Activated CD8-positive, alpha-beta memory T cell treated with anti-CD3 and anti-CD28 coated beads, Interleukin-2, amount 10 ng/mL, durations not matched to agents 7 days and 5 days (primary cell): ENCODE data around the gene CLCA1. TPM values are rescaled to one million over a fixed set of nuclear protein-coding genes. Genes with fewer than 3 reads are reported as not detected.

Source experiments
- ATAC-seq: fragments of 150-1000 bp; cut with Tn5 transposase; one replicate; pipeline ENCODE4 v1.10.0; 2021; ENCODE audit warnings: moderate library complexity
- CTCF ChIA-PET: fragments of 350-600 bp; sonication (Branson Sonifier 250); formaldehyde crosslinking; loops from one replicate; lab custom pipeline; 2021; ENCODE audit warnings: antibody characterized with exemption; lab: Charles Lee
- DNase-seq: peaks from one replicate; pipeline ENCODE4 v3.0.0-alpha.2; 2020
- H3K27ac Mint-ChIP-seq: one replicate; pipeline ENCODE4 v1.8.0; 2021; ENCODE audit warnings: mild to moderate bottlenecking, mixed read lengths
- H3K27me3 Mint-ChIP-seq: one replicate; pipeline ENCODE4 v1.8.0; 2021; ENCODE audit warnings: mixed read lengths
- H3K36me3 Mint-ChIP-seq: one replicate; pipeline ENCODE4 v1.8.0; 2021; ENCODE audit warnings: mild to moderate bottlenecking, mixed read lengths
- H3K4me1 Mint-ChIP-seq: one replicate; pipeline ENCODE4 v1.8.0; 2021; ENCODE audit warnings: mixed read lengths
- H3K4me3 Mint-ChIP-seq: one replicate; pipeline ENCODE4 v1.8.0; 2021; ENCODE audit warnings: mild to moderate bottlenecking, moderate library complexity, mixed read lengths
- H3K9me3 Mint-ChIP-seq: one replicate; pipeline ENCODE4 v1.8.0; 2022; ENCODE audit warnings: low read depth, mixed read lengths
- total RNA-seq, 2 experiments: library from RNA; stranded (reverse); gene quantifications; one replicate each; pipeline ENCODE4 v1.2.3, GENCODE V29; 2021

CLCA1 gene
- total RNA-seq, 2 experiments from 2014 or later, result not detected

GRCh38 chr1:86445919-86446318 is 22.8 kb upstream of the CLCA1 start:
- H3K27me3 Mint-ChIP-seq, result peaks cover 9% of the 10 kb centered on the region
- no peak for ATAC-seq
- H3K4me3 Mint-ChIP-seq, result no peak overlapping the region
- no peaks in the 10 kb centered on the region for H3K9me3 Mint-ChIP-seq
- no peaks in the 10 kb centered on the region for H3K4me1 Mint-ChIP-seq
- H3K27ac Mint-ChIP-seq, result no peak overlapping the region
- DNase-seq, result no peak
- no peaks in the 10 kb centered on the region for H3K36me3 Mint-ChIP-seq
- CTCF ChIA-PET, result interaction anchor here (1.1 kb wide), 1 partner anchor 59 kb away, joined by 3 read pairs; no protein-coding TSS in a partner anchor

- ATAC-seq, result no peak
- CTCF ChIA-PET, result interaction anchor here (0.9 kb wide), 1 partner anchor 53 kb away, joined by 3 read pairs; no protein-coding TSS in a partner anchor
These were observed 21.4 kb upstream of the CLCA1 start for GRCh38 chr1:86447198-86447790.

GRCh38 chr1:86448670-86449069 is 20.1 kb upstream of the CLCA1 start:
- CTCF ChIA-PET, result no interaction called here
- H3K4me3 Mint-ChIP-seq, result no peak overlapping the region
- ATAC-seq (no peak), DNase-seq (no peak)
- peaks cover 5% of the 10 kb centered on the region for H3K27me3 Mint-ChIP-seq
- no peaks in the 10 kb centered on the region for H3K9me3 Mint-ChIP-seq
- no peaks in the 10 kb centered on the region for H3K36me3 Mint-ChIP-seq
- no peaks in the 10 kb centered on the region for H3K4me1 Mint-ChIP-seq
- H3K27ac Mint-ChIP-seq, result no peak overlapping the region

More at GRCh38 chr1:86447198-86447790, 21.4 kb upstream of the CLCA1 start:
- Mint-ChIP-seq H3K9me3 (no peaks in the 10 kb centered on the region), H3K4me3 (no peak overlapping the region), H3K4me1 (no peaks in the 10 kb centered on the region), H3K36me3 (no peaks in the 10 kb centered on the region), H3K27ac (no peak overlapping the region), H3K27me3 (peaks cover 5% of the 10 kb centered on the region)
- no peak for DNase-seq

- ATAC-seq, result no peak
- Mint-ChIP-seq H3K9me3 (no peaks in the 10 kb centered on the region), H3K27me3 (peaks cover 5% of the 10 kb centered on the region), H3K4me1 (no peaks in the 10 kb centered on the region), H3K36me3 (no peaks in the 10 kb centered on the region), H3K27ac (no peak overlapping the region), H3K4me3 (no peak overlapping the region)
- no peak for DNase-seq
- CTCF ChIA-PET, result no interaction called here
These were observed 19.6 kb upstream of the CLCA1 start for GRCh38 chr1:86449103-86449502.

- ATAC-seq (no peak), DNase-seq (no peak)
- CTCF ChIA-PET, result interaction anchor here (1.2 kb wide), 1 partner anchor 32 kb away, joined by 5 read pairs; no protein-coding TSS in a partner anchor
- H3K4me1 Mint-ChIP-seq, result no peaks in the 10 kb centered on the region
- peaks cover 5% of the 10 kb centered on the region for H3K27me3 Mint-ChIP-seq
- no peaks in the 10 kb centered on the region for H3K9me3 Mint-ChIP-seq
- H3K4me3 Mint-ChIP-seq, result no peak overlapping the region
- H3K36me3 Mint-ChIP-seq, result no peaks in the 10 kb centered on the region
- no peak overlapping the region for H3K27ac Mint-ChIP-seq
These were observed 17.9 kb upstream of the CLCA1 start for GRCh38 chr1:86450847-86451246.

- CTCF ChIA-PET, result no interaction called here
- no peaks in the 10 kb centered on the region for H3K4me1 Mint-ChIP-seq
- no peak overlapping the region for H3K4me3 Mint-ChIP-seq
- H3K36me3 Mint-ChIP-seq, result no peaks in the 10 kb centered on the region
- DNase-seq (no peak), ATAC-seq (no peak)
- no peaks in the 10 kb centered on the region for H3K9me3 Mint-ChIP-seq
- peaks cover 12% of the 10 kb centered on the region for H3K27me3 Mint-ChIP-seq
- H3K27ac Mint-ChIP-seq, result no peak overlapping the region
These were observed 15.1 kb upstream of the CLCA1 start for GRCh38 chr1:86453664-86454063.

GRCh38 chr1:86455073-86455472 is 13.7 kb upstream of the CLCA1 start:
- Mint-ChIP-seq H3K4me3 (no peak overlapping the region), H3K9me3 (no peaks in the 10 kb centered on the region), H3K4me1 (no peaks in the 10 kb centered on the region), H3K27ac (no peak overlapping the region), H3K36me3 (no peaks in the 10 kb centered on the region), H3K27me3 (peaks cover 12% of the 10 kb centered on the region)
- DNase-seq, result no peak
- no peak for ATAC-seq
- CTCF ChIA-PET, result no interaction called here

GRCh38 chr1:86460998-86461397 is 7.7 kb upstream of the CLCA1 start:
- no peak for DNase-seq
- ATAC-seq, result no peak
- H3K27me3 Mint-ChIP-seq, result peaks cover 15% of the 10 kb centered on the region
- no peaks in the 10 kb centered on the region for H3K36me3 Mint-ChIP-seq
- no peaks in the 10 kb centered on the region for H3K9me3 Mint-ChIP-seq
- H3K27ac Mint-ChIP-seq, result no peak overlapping the region
- H3K4me3 Mint-ChIP-seq, result no peak overlapping the region
- CTCF ChIA-PET, result interaction anchor here (2.6 kb wide), 1 partner anchor 13 kb away, joined by 14 read pairs; no protein-coding TSS in a partner anchor
- H3K4me1 Mint-ChIP-seq, result no peaks in the 10 kb centered on the region

- DNase-seq, result no peak
- no peak for ATAC-seq
These were observed 7.2 kb upstream of the CLCA1 start for GRCh38 chr1:86461482-86461881.

GRCh38 chr1:86464819-86465218 is 3.9 kb upstream of the CLCA1 start:
- no peak overlapping the region for H3K27ac Mint-ChIP-seq
- no peaks in the 10 kb centered on the region for H3K36me3 Mint-ChIP-seq
- ATAC-seq (no peak), DNase-seq (no peak)
- peaks cover 9% of the 10 kb centered on the region for H3K27me3 Mint-ChIP-seq
- no peak overlapping the region for H3K4me3 Mint-ChIP-seq
- no peaks in the 10 kb centered on the region for H3K4me1 Mint-ChIP-seq
- CTCF ChIA-PET, result interaction anchor here (1.5 kb wide), 1 partner anchor 9 kb away, joined by 4 read pairs; no protein-coding TSS in a partner anchor
- no peaks in the 10 kb centered on the region for H3K9me3 Mint-ChIP-seq

More at GRCh38 chr1:86461482-86461881, 7.2 kb upstream of the CLCA1 start:
- Mint-ChIP-seq H3K9me3 (no peaks in the 10 kb centered on the region), H3K4me3 (no peak overlapping the region), H3K27ac (no peak overlapping the region), H3K4me1 (no peaks in the 10 kb centered on the region), H3K27me3 (peaks cover 15% of the 10 kb centered on the region), H3K36me3 (no peaks in the 10 kb centered on the region)
- CTCF ChIA-PET, result interaction anchor here (2.6 kb wide), 1 partner anchor 13 kb away, joined by 14 read pairs; no protein-coding TSS in a partner anchor

GRCh38 chr1:86466109-86466844 is 2.5 kb upstream of the CLCA1 start:
- CTCF ChIA-PET, result interaction anchor here (1.5 kb wide), 1 partner anchor 10 kb away, joined by 3 read pairs; no protein-coding TSS in a partner anchor
- Mint-ChIP-seq H3K27ac (no peak overlapping the region), H3K27me3 (peaks cover 15% of the 10 kb centered on the region), H3K9me3 (no peaks in the 10 kb centered on the region), H3K4me1 (no peaks in the 10 kb centered on the region), H3K4me3 (no peak overlapping the region), H3K36me3 (no peaks in the 10 kb centered on the region)
- ATAC-seq, result no peak
- DNase-seq, result no peak

GRCh38 chr1:86466986-86467385 is 1.7 kb upstream of the CLCA1 start:
- Mint-ChIP-seq H3K27me3 (peaks cover 17% of the 10 kb centered on the region), H3K27ac (no peak overlapping the region), H3K4me3 (no peak overlapping the region), H3K9me3 (no peaks in the 10 kb centered on the region), H3K4me1 (no peaks in the 10 kb centered on the region), H3K36me3 (no peaks in the 10 kb centered on the region)
- DNase-seq (no peak), ATAC-seq (no peak)
- CTCF ChIA-PET, result interaction anchor here (1.4 to 1.5 kb wide), 2 partner anchors 9 to 35 kb away, joined by 3 read pairs; no protein-coding TSS in a partner anchor

GRCh38 chr1:86470859-86471258 is 2.1 kb downstream of the CLCA1 start:
- Mint-ChIP-seq H3K27ac (no peak overlapping the region), H3K4me1 (no peaks in the 10 kb centered on the region), H3K9me3 (no peaks in the 10 kb centered on the region), H3K27me3 (peaks cover 24% of the 10 kb centered on the region), H3K4me3 (no peak overlapping the region), H3K36me3 (no peaks in the 10 kb centered on the region)
- ATAC-seq, result no peak
- CTCF ChIA-PET, result no interaction called here
- no peak for DNase-seq

- no peaks in the 10 kb centered on the region for H3K9me3 Mint-ChIP-seq
- no peak overlapping the region for H3K27ac Mint-ChIP-seq
- peaks cover 24% of the 10 kb centered on the region for H3K27me3 Mint-ChIP-seq
These were observed 2.6 kb downstream of the CLCA1 start for GRCh38 chr1:86471291-86471690.

More at GRCh38 chr1:86471291-86471690, 2.6 kb downstream of the CLCA1 start:
- ATAC-seq (no peak), DNase-seq (no peak)
- no peaks in the 10 kb centered on the region for H3K4me1 Mint-ChIP-seq
- H3K36me3 Mint-ChIP-seq, result no peaks in the 10 kb centered on the region
- H3K4me3 Mint-ChIP-seq, result no peak overlapping the region
- CTCF ChIA-PET, result no interaction called here
